HepG2 (cell line): ENCODE data around the gene SLC44A4. TPM values are rescaled to one million over a fixed set of nuclear protein-coding genes. Genes with fewer than 3 reads are reported as not detected.

ENCODE experiments used
- FOXA1 ChIP-seq, 2 experiments: fragments of 450-650 bp in 1 of 2; sonication (generic) in 1 of 2; formaldehyde crosslinking in 1 of 2; IDR thresholded peaks; 2 replicates each; pipeline versions ENCODE4 v1.4.0 to v1.6.1; 2016 to 2020; ENCODE audit warnings: missing genetic modification reagents in 1 of 2
- GATA4 ChIP-seq: sonication (generic); IDR thresholded peaks from 2 replicates; pipeline ENCODE4 v1.6.1; 2016; ENCODE audit warnings: antibody characterized with exemption, low read depth, borderline replicate concordance
- HOXA3 ChIP-seq: sonication (generic); formaldehyde crosslinking; IDR thresholded peaks from 2 replicates; pipeline ENCODE4 v1.5.0; 2020; ENCODE audit warnings: missing genetic modification reagents
- IRF2 ChIP-seq: IDR thresholded peaks from 2 replicates; pipeline ENCODE4 v1.6.1; 2018; ENCODE audit warnings: missing genetic modification reagents, missing compliant biosample characterization
- KDM3A ChIP-seq: IDR thresholded peaks from 2 replicates; pipeline ENCODE4 v1.6.1; 2018; ENCODE audit warnings: low read depth, missing compliant biosample characterization
- KDM4B ChIP-seq: sonication (generic); formaldehyde crosslinking; IDR thresholded peaks from 2 replicates; pipeline ENCODE4 v1.4.0; 2020; ENCODE audit warnings: missing genetic modification reagents
- POLR2A ChIP-seq, 2 experiments: IDR thresholded peaks; 2 replicates each; pipeline ENCODE4 v1.6.1; 2011; ENCODE audit warnings: low read depth in 2 of 2, low read length in 2 of 2, mild to moderate bottlenecking in 1 of 2, moderate library complexity in 1 of 2; ENCODE audit not compliant: insufficient read depth in 1 of 2
- RAD21 ChIP-seq: fragments of 450-650 bp; formaldehyde crosslinking; IDR thresholded peaks from 2 replicates; pipeline ENCODE4 v1.5.0; 2020; ENCODE audit warnings: mild to moderate bottlenecking
- SOX5 ChIP-seq: IDR thresholded peaks from 2 replicates; pipeline ENCODE4 v1.6.1; 2016; ENCODE audit warnings: borderline replicate concordance
- SP5 ChIP-seq: IDR thresholded peaks from 2 replicates; pipeline ENCODE4 v1.6.1; 2016; ENCODE audit warnings: low read depth, borderline replicate concordance
- SRSF1 ChIP-seq: fragments of 200-400 bp; formaldehyde crosslinking; optimal IDR thresholded peaks from 2 replicates; pipeline ENCODE3; 2017; ENCODE audit warnings: mild to moderate bottlenecking, low read depth, low read length, moderate library complexity
- TAF1 ChIP-seq: sonication (generic); formaldehyde crosslinking; IDR thresholded peaks from 2 replicates; pipeline ENCODE4 v1.4.0; 2020; ENCODE audit warnings: missing genetic modification reagents
- TBP ChIP-seq: sonication (generic); formaldehyde crosslinking; IDR thresholded peaks from 2 replicates; pipeline ENCODE4 v1.5.0; 2020; ENCODE audit warnings: missing genetic modification reagents
- TEAD3 ChIP-seq: optimal IDR thresholded peaks from 2 replicates; pipeline ENCODE3; 2016; ENCODE audit warnings: borderline replicate concordance
- THAP11 ChIP-seq: IDR thresholded peaks from 2 replicates; pipeline ENCODE4 v1.6.1; 2016; ENCODE audit warnings: missing biosample characterization, missing genetic modification reagents
- XRCC5 ChIP-seq: fragments of 200-400 bp; formaldehyde crosslinking; optimal IDR thresholded peaks from 2 replicates; pipeline ENCODE3; 2017; ENCODE audit warnings: mild to moderate bottlenecking, low read length
- ZFY ChIP-seq: sonication (generic); formaldehyde crosslinking; IDR thresholded peaks from 2 replicates; pipeline ENCODE4 v1.4.0; 2020; ENCODE audit warnings: missing genetic modification reagents
- ZNF234 ChIP-seq: sonication (generic); formaldehyde crosslinking; conservative IDR thresholded peaks from 2 replicates; pipeline ENCODE4 v1.5.1; 2020; ENCODE audit warnings: mild to moderate bottlenecking, missing genetic modification reagents
- ZNF333 ChIP-seq: sonication (generic); formaldehyde crosslinking; IDR thresholded peaks from 2 replicates; pipeline ENCODE4 v1.4.0; 2020; ENCODE audit warnings: mild to moderate bottlenecking, missing genetic modification reagents, borderline replicate concordance
- ZNF496 ChIP-seq: sonication (generic); formaldehyde crosslinking; IDR thresholded peaks from 2 replicates; pipeline ENCODE4 v1.8.1; 2023; ENCODE audit warnings: mild to moderate bottlenecking, moderate library complexity, missing genetic modification reagents; ENCODE audit not compliant: insufficient replicate concordance
- ZNF598 ChIP-seq: sonication (generic); formaldehyde crosslinking; IDR thresholded peaks from 2 replicates; pipeline ENCODE4 v1.5.1; 2020; ENCODE audit warnings: mild to moderate bottlenecking, missing genetic modification reagents, borderline replicate concordance
- ZNF737 ChIP-seq: sonication (generic); formaldehyde crosslinking; IDR thresholded peaks from 2 replicates; pipeline ENCODE4 v1.5.0; 2020; ENCODE audit warnings: missing genetic modification reagents, mild to moderate bottlenecking, borderline replicate concordance
- ZSCAN9 ChIP-seq: IDR thresholded peaks from 2 replicates; pipeline ENCODE4 v1.6.1; 2016; ENCODE audit warnings: borderline replicate concordance
- polyA plus RNA-seq, 8 experiments: library from polyadenylated mRNA; depleted of rRNA in 3 of 8; stranded (reverse) in 7 of 8; unstranded in 1 of 8; fragments of >200 nt; fragmentation: Illumina TruSeq in 4 of 8; extraction: Trizol in 4 of 8; gene quantifications; 2 replicates each; pipeline versions ENCODE4 v1.2.1 to v1.2.3, GENCODE V29; 2011 to 2016; ENCODE audit warnings: low read depth in 4 of 8, missing spikeins in 1 of 8, mixed read lengths in 1 of 8; ENCODE audit not compliant: insufficient read depth in 1 of 8
- total RNA-seq, 5 experiments: library from RNA; depleted of rRNA; stranded (reverse); fragments of >200 nt; fragmentation: Illumina TruSeq; extraction: Trizol; gene quantifications; 2 replicates each; pipeline ENCODE4 v1.2.3, GENCODE V29; 2016; ENCODE audit warnings: low read depth in 1 of 5
- TF ChIP-seq, protein P1 (sequence below): sonication (generic); formaldehyde crosslinking; IDR thresholded peaks from 2 replicates; pipeline ENCODE4 v1.4.0; 2020; ENCODE audit warnings: missing genetic modification reagents, borderline replicate concordance
- TF ChIP-seq, protein P2 (sequence below): IDR thresholded peaks from 2 replicates; pipeline ENCODE4 v1.6.1; 2018; ENCODE audit warnings: missing genetic modification reagents
- TF ChIP-seq, protein P3 (sequence below): sonication (generic); formaldehyde crosslinking; IDR thresholded peaks from 2 replicates; pipeline ENCODE4 v1.4.0; 2020; ENCODE audit warnings: missing genetic modification reagents
- TF ChIP-seq, protein P4 (sequence below): sonication (generic); formaldehyde crosslinking; IDR thresholded peaks from 2 replicates; pipeline ENCODE4 v1.8.1; 2022; ENCODE audit warnings: mild to moderate bottlenecking, missing genetic modification reagents

SLC44A4 gene
- total and polyA plus RNA-seq, 2 of the 13 experiments (the other 11 are each of a cell fraction or from before 2014, with no cell fraction given) = 3.5 to 5.9 TPM

DNA sequence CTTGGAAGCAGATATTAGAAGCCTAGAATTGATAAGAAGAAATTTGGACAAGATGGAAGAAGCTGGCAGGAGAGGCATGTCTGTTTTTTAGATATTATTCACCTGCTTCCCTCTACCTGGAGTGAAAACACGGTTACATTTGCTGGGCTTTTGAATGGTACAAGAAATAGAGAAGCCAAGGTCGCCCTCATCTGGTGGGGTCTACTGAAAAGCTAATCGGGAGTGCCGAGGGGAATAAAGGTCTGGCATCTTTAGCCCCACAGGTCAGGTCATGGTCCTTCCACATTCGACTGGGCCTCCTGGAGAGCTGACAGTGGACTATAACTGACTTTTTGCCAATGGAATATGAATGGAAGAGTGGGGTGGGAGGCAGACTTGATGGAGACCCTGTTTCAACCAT, 44.1 kb upstream of the SLC44A4 start (continued):
- TF ChIP-seq TEAD3 (CRISPR knock-in tag) (peak; percentile 7), POLR2A (IDR thresholded peaks at IDR 0.05; ENCODE audit: insufficient read depth in 1 of 2, low read depth in 2 of 2, low read length in 2 of 2) (no peak), SRSF1 (no peak), SOX5 (CRISPR knock-in tag) (no peak), ZNF496 (no peak), TBP (CRISPR knock-in tag) (no peak), RAD21 (CRISPR knock-in tag) (peak; percentile 77), GATA4 (no peak), ZNF598 (no peak), KDM3A (CRISPR knock-in tag) (no peak), KDM4B (CRISPR knock-in tag) (no peak), HOXA3 (CRISPR knock-in tag) (no peak; the same call in 1 of the 2 replicates), ZSCAN9 (CRISPR knock-in tag) (0 out of 2 replicates have a peak, but pooled peaks have one; percentile 29), ZNF737 (CRISPR knock-in tag) (no peak), ZFY (CRISPR knock-in tag) (no peak), XRCC5 (no peak), FOXA1 (IDR thresholded peaks at IDR 0.05) (no peak), FOXA1 (CRISPR knock-in tag; IDR thresholded peaks at IDR 0.05) (no peak), ZNF333 (CRISPR knock-in tag) (no peak), SP5 (CRISPR knock-in tag) (no peak), TAF1 (CRISPR knock-in tag) (no peak), THAP11 (CRISPR knock-in tag) (peak; percentile 45; the same call in 1 of the 2 replicates), ZNF234 (no peak), IRF2 (no peak)
- TF ChIP-seq, protein P1, sequence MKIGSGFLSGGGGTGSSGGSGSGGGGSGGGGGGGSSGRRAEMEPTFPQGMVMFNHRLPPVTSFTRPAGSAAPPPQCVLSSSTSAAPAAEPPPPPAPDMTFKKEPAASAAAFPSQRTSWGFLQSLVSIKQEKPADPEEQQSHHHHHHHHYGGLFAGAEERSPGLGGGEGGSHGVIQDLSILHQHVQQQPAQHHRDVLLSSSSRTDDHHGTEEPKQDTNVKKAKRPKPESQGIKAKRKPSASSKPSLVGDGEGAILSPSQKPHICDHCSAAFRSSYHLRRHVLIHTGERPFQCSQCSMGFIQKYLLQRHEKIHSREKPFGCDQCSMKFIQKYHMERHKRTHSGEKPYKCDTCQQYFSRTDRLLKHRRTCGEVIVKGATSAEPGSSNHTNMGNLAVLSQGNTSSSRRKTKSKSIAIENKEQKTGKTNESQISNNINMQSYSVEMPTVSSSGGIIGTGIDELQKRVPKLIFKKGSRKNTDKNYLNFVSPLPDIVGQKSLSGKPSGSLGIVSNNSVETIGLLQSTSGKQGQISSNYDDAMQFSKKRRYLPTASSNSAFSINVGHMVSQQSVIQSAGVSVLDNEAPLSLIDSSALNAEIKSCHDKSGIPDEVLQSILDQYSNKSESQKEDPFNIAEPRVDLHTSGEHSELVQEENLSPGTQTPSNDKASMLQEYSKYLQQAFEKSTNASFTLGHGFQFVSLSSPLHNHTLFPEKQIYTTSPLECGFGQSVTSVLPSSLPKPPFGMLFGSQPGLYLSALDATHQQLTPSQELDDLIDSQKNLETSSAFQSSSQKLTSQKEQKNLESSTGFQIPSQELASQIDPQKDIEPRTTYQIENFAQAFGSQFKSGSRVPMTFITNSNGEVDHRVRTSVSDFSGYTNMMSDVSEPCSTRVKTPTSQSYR (CRISPR knock-in tag) = no peak
- TF ChIP-seq, protein P2, sequence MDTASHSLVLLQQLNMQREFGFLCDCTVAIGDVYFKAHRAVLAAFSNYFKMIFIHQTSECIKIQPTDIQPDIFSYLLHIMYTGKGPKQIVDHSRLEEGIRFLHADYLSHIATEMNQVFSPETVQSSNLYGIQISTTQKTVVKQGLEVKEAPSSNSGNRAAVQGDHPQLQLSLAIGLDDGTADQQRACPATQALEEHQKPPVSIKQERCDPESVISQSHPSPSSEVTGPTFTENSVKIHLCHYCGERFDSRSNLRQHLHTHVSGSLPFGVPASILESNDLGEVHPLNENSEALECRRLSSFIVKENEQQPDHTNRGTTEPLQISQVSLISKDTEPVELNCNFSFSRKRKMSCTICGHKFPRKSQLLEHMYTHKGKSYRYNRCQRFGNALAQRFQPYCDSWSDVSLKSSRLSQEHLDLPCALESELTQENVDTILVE (CRISPR knock-in tag) = 0 out of 2 replicates have a peak, but pooled peaks have one; percentile 55
- TF ChIP-seq, protein P3, sequence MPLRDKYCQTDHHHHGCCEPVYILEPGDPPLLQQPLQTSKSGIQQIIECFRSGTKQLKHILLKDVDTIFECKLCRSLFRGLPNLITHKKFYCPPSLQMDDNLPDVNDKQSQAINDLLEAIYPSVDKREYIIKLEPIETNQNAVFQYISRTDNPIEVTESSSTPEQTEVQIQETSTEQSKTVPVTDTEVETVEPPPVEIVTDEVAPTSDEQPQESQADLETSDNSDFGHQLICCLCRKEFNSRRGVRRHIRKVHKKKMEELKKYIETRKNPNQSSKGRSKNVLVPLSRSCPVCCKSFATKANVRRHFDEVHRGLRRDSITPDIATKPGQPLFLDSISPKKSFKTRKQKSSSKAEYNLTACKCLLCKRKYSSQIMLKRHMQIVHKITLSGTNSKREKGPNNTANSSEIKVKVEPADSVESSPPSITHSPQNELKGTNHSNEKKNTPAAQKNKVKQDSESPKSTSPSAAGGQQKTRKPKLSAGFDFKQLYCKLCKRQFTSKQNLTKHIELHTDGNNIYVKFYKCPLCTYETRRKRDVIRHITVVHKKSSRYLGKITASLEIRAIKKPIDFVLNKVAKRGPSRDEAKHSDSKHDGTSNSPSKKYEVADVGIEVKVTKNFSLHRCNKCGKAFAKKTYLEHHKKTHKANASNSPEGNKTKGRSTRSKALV (CRISPR knock-in tag) = 0 out of 2 replicates have a peak, but pooled peaks have one; percentile 38
- TF ChIP-seq, protein P4, sequence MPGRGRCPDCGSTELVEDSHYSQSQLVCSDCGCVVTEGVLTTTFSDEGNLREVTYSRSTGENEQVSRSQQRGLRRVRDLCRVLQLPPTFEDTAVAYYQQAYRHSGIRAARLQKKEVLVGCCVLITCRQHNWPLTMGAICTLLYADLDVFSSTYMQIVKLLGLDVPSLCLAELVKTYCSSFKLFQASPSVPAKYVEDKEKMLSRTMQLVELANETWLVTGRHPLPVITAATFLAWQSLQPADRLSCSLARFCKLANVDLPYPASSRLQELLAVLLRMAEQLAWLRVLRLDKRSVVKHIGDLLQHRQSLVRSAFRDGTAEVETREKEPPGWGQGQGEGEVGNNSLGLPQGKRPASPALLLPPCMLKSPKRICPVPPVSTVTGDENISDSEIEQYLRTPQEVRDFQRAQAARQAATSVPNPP (CRISPR knock-in tag) = no peak
